ENCODE data around the gene CPSF2.
"Not testable (repeated sequence)": the region's sequence is repeated elsewhere in the genome, so short reads cannot be mapped to it uniquely, and the experiment has no call there.

Gene CPSF2

GRCh38 chr14:92161521-92161920 lies 39.8 kb downstream of the CPSF2 start:
- no peak for DNase-seq

GRCh38 chr14:92164958-92165357 lies 43.2 kb downstream of the CPSF2 start:
- DNase-seq, result no peak

- DNase-seq, result no peak
Measured at GRCh38 chr14:92173668-92174067, 51.9 kb downstream of the CPSF2 start.

- DNase-seq, result no peak
Measured at GRCh38 chr14:92175811-92176210, 54.0 kb downstream of the CPSF2 start.

- no peak for DNase-seq
Measured at GRCh38 chr14:92176476-92176875, 54.7 kb downstream of the CPSF2 start.

- DNase-seq, result not testable (repeated sequence)
Measured at GRCh38 chr14:92179178-92179577, 57.4 kb downstream of the CPSF2 start.

GRCh38 chr14:92185559-92185958 lies 63.8 kb downstream of the CPSF2 start:
- no peak for DNase-seq

GRCh38 chr14:92187616-92188015 lies 65.8 kb downstream of the CPSF2 start:
- DNase-seq, result not testable (repeated sequence)

GRCh38 chr14:92190768-92191167 lies 69.0 kb downstream of the CPSF2 start:
- no peak for DNase-seq

GRCh38 chr14:92198804-92199203 lies 77.0 kb downstream of the CPSF2 start:
- DNase-seq, result no peak

GRCh38 chr14:92199763-92200162 lies 78.0 kb downstream of the CPSF2 start:
- DNase-seq, result no peak

GRCh38 chr14:92203116-92203515 lies 81.3 kb downstream of the CPSF2 start:
- DNase-seq, result no peak

GRCh38 chr14:92204792-92205191 lies 83.0 kb downstream of the CPSF2 start:
- DNase-seq, result no peak

GRCh38 chr14:92207012-92207927 lies 85.5 kb downstream of the CPSF2 start:
- no peak for DNase-seq

GRCh38 chr14:92207928-92208265 lies 86.1 kb downstream of the CPSF2 start:
- no peak for DNase-seq

GRCh38 chr14:92209141-92209540 lies 87.4 kb downstream of the CPSF2 start:
- DNase-seq, result no peak

- DNase-seq, result not testable (repeated sequence)
Measured at GRCh38 chr14:92213125-92213524, 91.4 kb downstream of the CPSF2 start.

GRCh38 chr14:92215579-92215978 lies 93.8 kb downstream of the CPSF2 start:
- DNase-seq, result no peak

GRCh38 chr14:92217936-92218335 lies 96.2 kb downstream of the CPSF2 start:
- DNase-seq, result no peak

Data from activated CD4-positive, alpha-beta T cell treated with anti-CD3 and anti-CD28 coated beads, Interleukin-2, amount 50 U/mL, for 48 hours (primary cell).